Measurements from ENCODE around the gene CSHL1. TPM values are rescaled to one million over a fixed set of nuclear protein-coding genes. Genes with fewer than 3 reads are reported as not detected.

Gene CSHL1
- not detected for total RNA-seq

DNA sequence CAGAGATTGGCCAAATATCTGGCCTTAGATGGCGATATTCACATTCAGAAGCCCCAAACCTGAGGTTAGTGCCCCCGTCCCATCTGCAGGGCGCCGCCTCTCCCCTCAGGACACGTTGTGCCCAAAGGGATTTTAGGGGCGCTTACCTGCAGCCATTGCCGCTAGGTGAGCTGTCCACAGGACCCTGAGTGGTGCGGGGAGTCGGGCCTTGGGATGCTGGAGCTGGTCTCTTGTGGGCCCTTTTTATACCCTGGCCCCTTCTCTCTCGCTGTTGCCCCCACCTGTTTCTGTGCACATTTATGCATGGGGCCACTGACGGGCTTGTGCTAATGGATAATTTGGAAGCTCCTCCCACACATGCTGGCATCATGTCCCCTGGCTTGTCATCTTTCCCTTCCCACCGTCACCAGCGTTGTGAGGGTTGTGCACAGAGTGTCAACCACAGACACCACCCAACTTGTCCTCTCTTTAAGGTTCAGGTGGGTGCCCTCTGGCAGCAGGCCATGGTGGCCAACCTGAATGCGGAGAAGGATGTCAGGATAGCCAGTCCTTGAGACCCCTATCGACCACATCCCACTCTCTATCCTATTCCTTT is at the start of gene CSHL1:
CSHL1 (minus strand) TSS at position 218 of the 595 bp plus-strand sequence; CDS start at position 156, 62 bp downstream.

GRCh38 chr17:63931981-63932561 is 21.0 kb upstream of the CSHL1 start, which contains the start of gene CD79B:
Gene CD79B, minus strand, starts transcription at chr17:63932331. Its CDS starts 70 bp downstream, at chr17:63932261.

DNA sequence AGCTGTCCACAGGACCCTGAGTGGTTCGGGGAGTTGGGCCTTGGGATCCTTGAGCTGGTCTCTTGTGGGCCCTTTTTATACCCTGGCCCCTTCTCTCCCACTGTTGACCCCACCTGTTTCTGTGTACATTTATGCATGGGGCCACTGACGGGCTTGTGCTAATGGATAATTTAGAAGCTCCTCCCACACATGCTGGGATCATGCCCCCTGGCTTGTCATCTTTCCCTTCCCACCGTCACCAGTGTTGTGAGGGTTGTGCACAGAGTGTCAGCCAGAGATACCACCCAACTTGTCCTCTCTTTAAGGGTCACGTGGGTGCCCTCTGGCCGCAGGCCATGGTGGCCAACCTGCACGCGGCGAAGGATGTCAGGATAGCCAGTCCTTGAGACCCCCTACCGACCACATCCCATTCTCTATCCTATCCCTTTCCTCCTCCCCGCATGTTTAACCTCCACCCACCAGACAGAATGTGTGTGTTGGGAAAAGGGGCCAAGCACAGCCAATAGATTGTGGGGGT is 7.8 kb upstream of the CSHL1 start, which contains the start of gene GH1:
GH1 (minus strand) TSS at position 51 of the 517 bp plus-strand sequence. CDS start 63 bp downstream, outside the sequence.

GRCh38 chr17:63896524-63897354 is 14.3 kb downstream of the CSHL1 start, which contains the start of gene CSH1:
Gene CSH1, minus strand, starts transcription at chr17:63896574. Its CDS starts 63 bp downstream, at chr17:63896511.

DNA sequence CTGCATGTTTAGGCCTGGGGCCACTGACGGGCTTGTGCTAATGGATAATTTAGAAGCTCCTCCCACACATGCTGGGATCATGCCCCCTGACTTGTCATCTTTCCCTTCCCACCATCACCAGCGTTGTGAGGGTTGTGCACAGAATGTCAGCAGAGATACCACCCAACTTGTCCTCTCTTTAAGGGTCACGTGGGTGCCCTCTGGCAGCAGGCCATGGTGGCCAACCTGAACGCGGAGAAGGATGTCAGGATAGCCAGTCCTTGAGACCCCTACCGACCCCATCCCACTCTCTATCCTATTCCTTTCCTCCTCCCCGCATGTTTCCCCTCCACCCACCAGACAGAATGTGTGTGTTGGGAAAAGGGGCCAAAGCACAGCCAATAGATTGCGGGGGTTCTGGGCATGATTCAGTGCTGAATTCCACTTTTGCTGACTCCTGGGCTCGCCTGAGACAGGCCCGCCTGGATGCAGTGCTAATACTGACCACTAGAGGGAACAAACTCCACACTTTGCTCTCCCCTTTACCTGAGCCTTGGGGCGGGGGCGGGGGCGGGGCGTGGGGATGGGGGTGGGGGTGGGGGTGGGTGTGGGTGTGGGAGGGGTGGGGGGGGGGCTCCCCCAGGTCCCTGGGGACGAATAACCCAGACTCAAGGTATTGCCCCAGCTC is 29.0 kb downstream of the CSHL1 start, which contains the start of gene GH2:
GH2 (minus strand) TSS at position 10 of the 667 bp plus-strand sequence. CDS start 143 bp downstream, outside the sequence.

GRCh38 chr17:63873577-63873976 is 37.5 kb downstream of the CSHL1 start, which contains the start of gene CSH2:
Gene CSH2, minus strand, starts transcription at chr17:63873677. Its CDS starts 63 bp downstream, at chr17:63873614.

Small RNA genes lying within 50 kb of the gene (small RNA-seq; reads per million reads assigned to genes)
- gene AC040958.1 (ENCODE audit: low replicate concordance), result not detected
- gene AC127029.1 (ENCODE audit: low replicate concordance), result not detected
- not detected for gene GH1 (ENCODE audit: low replicate concordance)

Other genes starting within 250 kb of the CSHL1 start
- gene LIMD2, start 211.1 kb downstream of the CSHL1 start, total RNA-seq, result 28.1 TPM
- gene STRADA, start 169.5 kb downstream of the CSHL1 start, total RNA-seq, result 26.3 TPM
- 44.5 TPM for gene CCDC47, start 137.7 kb downstream of the CSHL1 start, total RNA-seq
- 110 TPM for gene DDX42, start 137.1 kb downstream of the CSHL1 start, total RNA-seq
- 50.8 TPM for gene PSMC5, start 83.8 kb downstream of the CSHL1 start, total RNA-seq
- 48.4 TPM for gene FTSJ3, start 83.6 kb downstream of the CSHL1 start, total RNA-seq
- 65.7 TPM for gene SMARCD2, start 68.6 kb downstream of the CSHL1 start, total RNA-seq
- not detected for gene CSH2, start 37.6 kb downstream of the CSHL1 start, total RNA-seq
- gene GH2, start 29.3 kb downstream of the CSHL1 start, total RNA-seq, result not detected
- not detected for gene CSH1, start 14.7 kb downstream of the CSHL1 start, total RNA-seq
- not detected for gene GH1, start 7.6 kb upstream of the CSHL1 start, total RNA-seq
- gene CD79B, start 21.1 kb upstream of the CSHL1 start, total RNA-seq, result 6.8 TPM
- gene SCN4A, start 61.7 kb upstream of the CSHL1 start, total RNA-seq, result 17.4 TPM
- gene PRR29, start 87.1 kb upstream of the CSHL1 start, total RNA-seq, result 0.99 TPM
- gene ICAM2, start 109.4 kb upstream of the CSHL1 start, total RNA-seq, result 49.9 TPM
- 15.9 TPM for gene ERN1, start 218.9 kb upstream of the CSHL1 start, total RNA-seq